SH-SY5Y (cell line): Measurements from ENCODE around the gene KANTR.

ENCODE experiments used
- GATA2 ChIP-seq: IDR thresholded peaks from 2 replicates; pipeline ENCODE4 v1.6.1; 2011; ENCODE audit warnings: mild to moderate bottlenecking, low read depth, low read length
- GATA3 ChIP-seq: IDR thresholded peaks from 2 replicates; pipeline ENCODE4 v1.6.1; 2011; ENCODE audit warnings: low read depth, mild to moderate bottlenecking, low read length, moderate library complexity

The KANTR gene

GRCh38 chrX:53077207-53078197, 16.4 kb upstream of the KANTR start:
- no peak for TF ChIP-seq GATA3
- no peak for TF ChIP-seq GATA2

- TF ChIP-seq GATA2 (no peak), GATA3 (no peak)
Observed at GRCh38 chrX:53078943-53079342, 15.0 kb upstream of the KANTR start.

GRCh38 chrX:53080628-53081580, 13.0 kb upstream of the KANTR start:
- no peak for TF ChIP-seq GATA3
- no peak for TF ChIP-seq GATA2

GRCh38 chrX:53081925-53082772, 11.8 kb upstream of the KANTR start, which contains the start of gene TSPYL2:
TSPYL2 (plus strand) TSS chrX:53082367; CDS start chrX:53082499, 132 bp downstream.
- TF ChIP-seq GATA3 = no peak
- TF ChIP-seq GATA2 = no peak

GRCh38 chrX:53082773-53083616, 10.9 kb upstream of the KANTR start:
- TF ChIP-seq GATA2 (no peak), GATA3 (no peak)

GRCh38 chrX:53084043-53084570, 9.8 kb upstream of the KANTR start:
- no peak for TF ChIP-seq GATA3
- TF ChIP-seq GATA2 = no peak

GRCh38 chrX:53084863-53085262, 9.1 kb upstream of the KANTR start:
- TF ChIP-seq GATA3 = no peak
- no peak for TF ChIP-seq GATA2

GRCh38 chrX:53085661-53086229, 8.2 kb upstream of the KANTR start:
- no peak for TF ChIP-seq GATA3
- TF ChIP-seq GATA2 = no peak

GRCh38 chrX:53086464-53086863, 7.5 kb upstream of the KANTR start:
- TF ChIP-seq GATA2 (no peak), GATA3 (no peak)

- TF ChIP-seq GATA2 = no peak
- TF ChIP-seq GATA3 = no peak
Observed at GRCh38 chrX:53087388-53087831, 6.5 kb upstream of the KANTR start.

- TF ChIP-seq GATA3 (no peak), GATA2 (no peak; the same call in 1 of the 2 replicates)
Observed at GRCh38 chrX:53088136-53088974, 5.6 kb upstream of the KANTR start.
